K562 (cell line): ENCODE data around the gene GIT2. TPM values are rescaled to one million over a fixed set of nuclear protein-coding genes. Genes with fewer than 3 reads are reported as not detected.
A peak's percentile ranks its signal among the peaks of the same experiment; 100 is the strongest.
"Not testable (repeated sequence)": the region's sequence is repeated elsewhere in the genome, so short reads cannot be mapped to it uniquely, and the experiment has no call there.

ENCODE experiments used
- ATAC-seq: fragments of 200-7000 bp; cut with Tn5 transposase; 3 replicates; pipeline ENCODE4 v1.9.1; 2020; ENCODE audit warnings: moderate library complexity
- BruUV-seq: library from RNA; stranded (reverse); fragments of 400-500 nt; replicated peaks from 2 replicates; lab custom pipeline; 2021; lab: Mats Ljungman, UMichigan
- CTCF ChIA-PET: fragments of 300-600 bp; formaldehyde crosslinking; extraction: SDS; loops from one replicate; lab custom pipeline; 2021; ENCODE audit warnings: low intra/inter-chr PET ratio; lab: Yijun Ruan, JAX
- POLR2A ChIA-PET: fragments of 300-600, 350-650 bp; sonication (Branson Sonifier 250); formaldehyde crosslinking; extraction: SDS; loops from one replicate; lab custom pipeline; 2021; ENCODE audit warnings: antibody characterized with exemption, inconsistent platforms; lab: Yijun Ruan, JAX
- DNase-seq, 4 experiments: peaks; one replicate each; pipeline versions ENCODE4 v3.0.0 to v3.0.0-alpha.2; 2011 to 2018; ENCODE audit warnings: low spot score in 3 of 4, mixed read lengths in 3 of 4; ENCODE audit errors: extremely low read depth in 1 of 4
- FAIRE-seq: peaks from 2 replicates; lab custom pipeline; 2011; peaks lifted over from hg19 to GRCh38; lab: Jason Lieb, UNC
- H2AFZ ChIP-seq: 2 replicates; pipeline ENCODE4 v1.6.0; 2011; ENCODE audit warnings: low read depth, low read length, control low read depth, inconsistent platforms
- H3K27ac ChIP-seq: fragments of 200-600 bp; 3 replicates; pipeline ENCODE4 v1.8.0; 2011; ENCODE audit warnings: low read depth, mild to moderate bottlenecking, control low read depth, inconsistent platforms, low read length, moderate library complexity, mixed read lengths; ENCODE audit errors: extremely low read depth
- H3K27me3 ChIP-seq, 2 experiments: fragments of 300-600 bp in 1 of 2; 2 replicates in 1 of 2; 3 replicates in 1 of 2; pipeline versions ENCODE4 v1.6.0 to v1.8.0; 2011; ENCODE audit warnings: inconsistent platforms in 2 of 2, low read length in 2 of 2, mild to moderate bottlenecking in 1 of 2, mixed read lengths in 1 of 2, moderate library complexity in 1 of 2; ENCODE audit not compliant: control insufficient read depth in 2 of 2, insufficient read depth in 2 of 2
- H3K36me3 ChIP-seq: fragments of 300-600 bp; 3 replicates; pipeline ENCODE4 v1.8.0; 2011; ENCODE audit warnings: mild to moderate bottlenecking, low read length, inconsistent platforms; ENCODE audit not compliant: control insufficient read depth, insufficient read depth
- H3K4me1 ChIP-seq, 2 experiments: fragments of 200-600 bp in 1 of 2; replicated peaks in 1 of 2; 2 replicates in 1 of 2; 3 replicates in 1 of 2; pipeline versions ENCODE4 v1.5.1 to v1.8.0; 2011; ENCODE audit warnings: inconsistent platforms in 2 of 2, low read length in 2 of 2, mild to moderate bottlenecking in 1 of 2, mixed read lengths in 1 of 2, moderate library complexity in 1 of 2; ENCODE audit not compliant: control insufficient read depth in 2 of 2, insufficient read depth in 2 of 2
- H3K4me2 ChIP-seq: 2 replicates; pipeline ENCODE4 v1.6.1; 2011; ENCODE audit warnings: low read length, control low read depth, inconsistent platforms, mixed read lengths; ENCODE audit not compliant: insufficient read depth
- H3K4me3 ChIP-seq: fragments of 200-600 bp; sonication (generic), shearing (Covaris generic); 2 replicates; pipeline ENCODE4 v1.5.1; 2016; ENCODE audit warnings: control low read depth, inconsistent platforms
- H3K79me2 ChIP-seq: fragments of 200-600 bp; 3 replicates; pipeline ENCODE4 v1.8.0; 2011; ENCODE audit warnings: low read length, inconsistent platforms; ENCODE audit not compliant: control insufficient read depth, insufficient read depth
- H3K9ac ChIP-seq, 2 experiments: 2 replicates each; pipeline versions ENCODE4 v1.6.0 to v1.6.1; 2011; ENCODE audit warnings: low read depth in 2 of 2, low read length in 2 of 2, control low read depth in 1 of 2, inconsistent platforms in 1 of 2, mild to moderate bottlenecking in 1 of 2, mixed read lengths in 1 of 2; ENCODE audit not compliant: insufficient read depth in 1 of 2
- H3K9me1 ChIP-seq: one replicate; pipeline ENCODE4 v1.6.0; 2011; ENCODE audit warnings: inconsistent platforms, mild to moderate bottlenecking, low read length, moderate library complexity; ENCODE audit not compliant: control insufficient read depth, insufficient read depth
- H3K9me3 ChIP-seq: replicated peaks from 2 replicates; pipeline ENCODE4 v1.5.1; 2011; ENCODE audit warnings: low read depth, low read length, inconsistent platforms; ENCODE audit not compliant: control insufficient read depth, insufficient read depth
- H4K20me1 ChIP-seq: replicated peaks from 2 replicates; pipeline ENCODE4 v1.6.1; 2011; ENCODE audit warnings: low read length, inconsistent platforms, mixed read lengths; ENCODE audit not compliant: control insufficient read depth, insufficient read depth
- L3MBTL2 ChIP-seq: fragments of 450-650 bp; IDR thresholded peaks from 2 replicates; pipeline ENCODE4 v1.6.1; 2016; ENCODE audit warnings: mild to moderate bottlenecking, moderate library complexity
- MAFK ChIP-seq: IDR thresholded peaks from 2 replicates; pipeline ENCODE4 v1.6.1; 2011; ENCODE audit warnings: low read length, improper control_type of control experiment
- NR2C1 ChIP-seq, 2 experiments: fragments of 450-650 bp; IDR thresholded peaks; 2 replicates each; pipeline ENCODE4 v1.6.1; 2017; ENCODE audit warnings: mild to moderate bottlenecking in 2 of 2, antibody characterized with exemption in 1 of 2, inconsistent platforms in 1 of 2, missing compliant biosample characterization in 1 of 2, missing genetic modification characterization in 1 of 2
- SMAD4 ChIP-seq: fragments of 250-450 bp; sonication (Bioruptor Pico); conservative IDR thresholded peaks from 2 replicates; pipeline ENCODE4 v1.8.0; 2021; ENCODE audit warnings: inconsistent platforms, mild to moderate bottlenecking, moderate library complexity
- WGBS: fragments of 100-300 bp; shearing (Covaris generic); methylation state at CpG from one replicate; pipeline ENCODE4 v1.1.6; 2016; ENCODE audit warnings: low coverage, mixed read lengths; ENCODE audit not compliant: insufficient coverage; ENCODE audit errors: missing lambda C conversion rate; 5-methylcytosine and 5-hydroxymethylcytosine counted together
- in situ Hi-C: fragments of 300-500 bp; cut with MboI; formaldehyde crosslinking; loops from 4 replicates; pipeline ENCODE4 v1.15.0; 2018; ENCODE audit warnings: inconsistent platforms, mixed read lengths
- intact Hi-C: fragments of 100-400 bp; cut with micrococcal nuclease; formaldehyde crosslinking; loops from 2 replicates; pipeline ENCODE4 v1.14.2; 2022
- polyA plus RNA-seq, 8 experiments: library from polyadenylated mRNA; depleted of rRNA in 4 of 8; stranded (reverse) in 5 of 8; unstranded in 3 of 8; fragments of >200 nt; fragmentation: Nextera tagmentation in 2 of 8; fragmentation: Illumina TruSeq in 1 of 8; extraction: Ambion mirVana in 2 of 8; extraction: Trizol in 1 of 8; gene quantifications; 2 replicates each; pipeline versions ENCODE4 v1.2.1 to v1.2.3, GENCODE V29; 2011 to 2014; ENCODE audit warnings: inconsistent platforms in 1 of 8, missing spikeins in 1 of 8
- total RNA-seq, 7 experiments: library from RNA; depleted of rRNA in 6 of 7; stranded (reverse); fragments of >200 nt in 6 of 7; fragmentation: Illumina TruSeq in 2 of 7; extraction: Trizol in 2 of 7; gene quantifications; 2 replicates each; pipeline versions ENCODE4 v1.2.1 to v1.2.3, GENCODE V29; 2011 to 2021; ENCODE audit warnings: low replicate concordance in 1 of 7

GIT2 gene
- total and polyA plus RNA-seq, 9 of the 15 experiments (the other 6 are each of a cell fraction or from before 2014, with no cell fraction given), result 4.0 to 30.4 (median 23.5) TPM

GRCh38 chr12:109930028-109930800, 66.0 kb downstream of the GIT2 start:
- ATAC-seq (no peak), DNase-seq (no peak), FAIRE-seq (no peak)
- Histone ChIP-seq H3K27ac (no peak overlapping the region; the same call in 2 of the 3 replicates), H3K9me3 (no peaks in the 10 kb centered on the region), H3K4me2 (no peak overlapping the region), H4K20me1 (no peaks in the 10 kb centered on the region), H3K27me3 (no peaks in the 10 kb centered on the region), H3K79me2 (no peaks in the 10 kb centered on the region), H3K9ac (peak overlapping the region in 1 of 2 experiments; percentile 47; a peak in 1 of 4 replicates), H3K36me3 (peaks cover 43% of the 10 kb centered on the region; the same call in 2 of the 3 replicates), H3K4me3 (no peak overlapping the region), H3K4me1 (peaks cover 7 to 20% of the 10 kb centered on the region in 2 experiments; a peak in 4 of 5 replicates), H2AFZ (no peak overlapping the region), H3K9me1 (no peaks in the 10 kb centered on the region)
- ChIA-PET CTCF (no interaction called here), POLR2A (interaction anchor here (0.6 to 2.6 kb wide), 4 partner anchors 11 to 205 kb away, joined by 3 to 7 read pairs (median 4); no protein-coding TSS in a partner anchor)
- in situ Hi-C loops, result no loop called here
- 77% methylated on average over 16 of the region's 16 CpGs for WGBS
- intact Hi-C loops, result no loop called here
- no TSS peak for BruUV-seq
- TF ChIP-seq L3MBTL2 (peak; percentile 36; the same call in 1 of the 2 replicates), NR2C1 (IDR thresholded peaks at IDR 0.05) (no peak), NR2C1 (tag; IDR thresholded peaks at IDR 0.05) (peak; percentile 15; the same call in 1 of the 2 replicates), MAFK (no peak), SMAD4 (CRISPR knock-in tag) (0 out of 2 replicates have a peak, but pooled peaks have one; percentile 43)

- H3K9ac ChIP-seq, ATAC-seq, in situ Hi-C loops, intact Hi-C loops, H3K9me3 ChIP-seq, H3K27me3 ChIP-seq, H3K9me1 ChIP-seq, CTCF ChIA-PET, BruUV-seq, H3K27ac ChIP-seq, FAIRE-seq, H3K79me2 ChIP-seq, DNase-seq, H3K4me2 ChIP-seq, H4K20me1 ChIP-seq, H2AFZ ChIP-seq, H3K4me3 ChIP-seq: not testable (repeated sequence)
- Histone ChIP-seq H3K36me3 (peaks cover 38% of the 10 kb centered on the region; the same call in 2 of the 3 replicates), H3K4me1 (peaks cover 7 to 23% of the 10 kb centered on the region in 2 experiments; a peak in 4 of 5 replicates)
- 89% methylated on average over 14 of the region's 14 CpGs for WGBS
- POLR2A ChIA-PET, result interaction anchor here (0.7 to 2.6 kb wide), 3 partner anchors 11 to 31 kb away, joined by 4 to 7 read pairs (median 5); no protein-coding TSS in a partner anchor
Observed at GRCh38 chr12:109929326-109929725, 66.8 kb downstream of the GIT2 start.
